ENCODE results near the gene GMCL2. TPM values are rescaled to one million over a fixed set of nuclear protein-coding genes. Genes with fewer than 3 reads are reported as not detected.

Gene GMCL2
- total and polyA plus RNA-seq, 9 of the 15 experiments (the other 6 are each of a cell fraction or from before 2014, with no cell fraction given): 0.04 TPM; not detected in 8

- TF ChIP-seq IRF9 (tag; IDR thresholded peaks at IDR 0.05): no peak
- TF ChIP-seq SRSF7 (optimal IDR thresholded peaks at IDR 0.05; ENCODE audit: low read depth, low read length): no peak
- no peak for TF ChIP-seq ZNF347 (CRISPR knock-in tag; IDR thresholded peaks at IDR 0.05; ENCODE audit: low read depth)
- TF ChIP-seq KAT7 (CRISPR knock-in tag; IDR thresholded peaks at IDR 0.05; ENCODE audit: borderline replicate concordance): no peak
- no peak for TF ChIP-seq NFIX (CRISPR knock-in tag; IDR thresholded peaks at IDR 0.05; ENCODE audit: low read depth)
- no peak for TF ChIP-seq RAD21 (CRISPR knock-in tag; conservative IDR thresholded peaks at IDR 0.05 in 1 of 2, IDR thresholded peaks at IDR 0.05 in 1 of 2)
- TF ChIP-seq SOX6 (IDR thresholded peaks at IDR 0.05): peak; percentile 62
- no peak for TF ChIP-seq ZFP1 (CRISPR knock-in tag; IDR thresholded peaks at IDR 0.05)
- TF ChIP-seq TCF7 (IDR thresholded peaks at IDR 0.05; ENCODE audit: borderline replicate concordance): no peak
- no peak for TF ChIP-seq ZNF3 (CRISPR knock-in tag; IDR thresholded peaks at IDR 0.05)
- peak; percentile 69 for TF ChIP-seq NFIC (IDR thresholded peaks at IDR 0.05)
- no peak for TF ChIP-seq ZNF174 (CRISPR knock-in tag; IDR thresholded peaks at IDR 0.05)
- TF ChIP-seq ZBTB49 (CRISPR knock-in tag; IDR thresholded peaks at IDR 0.05; ENCODE audit: borderline replicate concordance): no peak
- no peak for TF ChIP-seq HDGF (IDR thresholded peaks at IDR 0.05)
- no peak for TF ChIP-seq MYNN (IDR thresholded peaks at IDR 0.05)
- TF ChIP-seq MYNN (CRISPR knock-in tag; IDR thresholded peaks at IDR 0.05): no peak
- TF ChIP-seq RFX7 (CRISPR knock-in tag; IDR thresholded peaks at IDR 0.05): no peak
- TF ChIP-seq MCM2 (IDR thresholded peaks at IDR 0.05; ENCODE audit: low read depth): no peak
- no peak for TF ChIP-seq ZNF282 (CRISPR knock-in tag; IDR thresholded peaks at IDR 0.05)
- no peak for TF ChIP-seq POLR3G (IDR thresholded peaks at IDR 0.05; ENCODE audit: extremely low read depth, insufficient read length, insufficient replicate concordance)
- TF ChIP-seq DACH1 (IDR thresholded peaks at IDR 0.05; ENCODE audit: partially characterized antibody): no peak
- TF ChIP-seq ZBTB9 (CRISPR knock-in tag; IDR thresholded peaks at IDR 0.05): no peak
- no peak for TF ChIP-seq RHOXF2B (CRISPR knock-in tag; conservative IDR thresholded peaks at IDR 0.05)
- peak; percentile 79 for TF ChIP-seq ETV5 (CRISPR knock-in tag; IDR thresholded peaks at IDR 0.05; ENCODE audit: low read depth)
- TF ChIP-seq ZSCAN29 (IDR thresholded peaks at IDR 0.05): no peak
- TF ChIP-seq THRA (IDR thresholded peaks at IDR 0.05): no peak
Observed at GRCh38 chr5:178182158-178182876, 4.9 kb downstream of the GMCL2 start (continued).

Data from K562 (cell line).